Adrenal gland (tissue), 12 donors: ENCODE data around the gene SLC9A6. TPM values are rescaled to one million over a fixed set of nuclear protein-coding genes. Genes with fewer than 3 reads are reported as not detected.

Source experiments
- DNase-seq, 7 donors: peaks; one replicate each; pipeline ENCODE4 v3.0.0-alpha.2; 2019 to 2020
- H3K27ac ChIP-seq, 5 donors: fragments of 200-600 bp; sonication (generic) in 4 of 5; 1 replicate in 3 of 5; 2 replicates in 2 of 5; pipeline versions ENCODE4 v1.5.1 to v1.8.0; 2016 to 2020; ENCODE audit warnings: mild to moderate bottlenecking in 1 of 5
- H3K27me3 ChIP-seq: fragments of 200-600 bp; 2 replicates; pipeline ENCODE4 v1.8.0; 2021
- H3K36me3 ChIP-seq, 2 donors: fragments of 200-600 bp; replicated peaks in 1 of 2; 1 replicate in 1 of 2; 2 replicates in 1 of 2; pipeline versions ENCODE4 v1.5.1 to v1.8.0; 2018 to 2022
- H3K4me1 ChIP-seq, 2 donors: fragments of 200-600 bp; replicated peaks in 1 of 2; 1 replicate in 1 of 2; 2 replicates in 1 of 2; pipeline versions ENCODE4 v1.5.1 to v1.8.0; 2018 to 2021
- H3K4me3 ChIP-seq, 4 donors: fragments of 200-600 bp; sonication (generic) in 3 of 4; one replicate each; pipeline ENCODE4 v1.5.1; 2016 to 2018
- H3K9me3 ChIP-seq, 3 donors: fragments of 200-600 bp; sonication (generic) in 1 of 3; replicated peaks in 1 of 3; 1 replicate in 2 of 3; 2 replicates in 1 of 3; pipeline versions ENCODE4 v1.5.1 to v1.8.0; 2016 to 2021
- CTCF ChIP-seq, 6 experiments: fragments of 450-650 bp in 4 of 6; fragments of 200-600 bp in 2 of 6; sonication (generic) in 1 of 6; IDR thresholded peaks; 1 replicate in 5 of 6; 2 replicates in 1 of 6; pipeline versions ENCODE4 v1.5.1 to v1.8.0; 2016 to 2021; ENCODE audit warnings: antibody characterized with exemption in 6 of 6, mild to moderate bottlenecking in 2 of 6, moderate library complexity in 1 of 6
- POLR2A ChIP-seq, 2 donors: fragments of 450-650 bp; IDR thresholded peaks; one replicate each; pipeline ENCODE4 v1.6.1; 2017; ENCODE audit warnings: antibody characterized with exemption in 2 of 2, mild to moderate bottlenecking in 2 of 2, moderate library complexity in 1 of 2
- WGBS, 4 donors: extraction: QIAGEN DNeasy Blood & Tissue Kit in 2 of 4; methylation state at CpG; one replicate each; pipeline versions ENCODE4 v1.1.5 to v1.1.7; 2013 to 2017; 5-methylcytosine and 5-hydroxymethylcytosine counted together
- intact Hi-C, 2 donors: fragments of 100-400 bp; cut with DNase I; formaldehyde crosslinking; loops; one replicate each; pipeline versions ENCODE4 v1.14.1 to v1.15.0; 2022 to 2023
- polyA plus RNA-seq, 3 donors: library from polyadenylated mRNA; stranded (reverse); fragments of 200-250 nt in 2 of 3; fragments of 350-450 nt in 1 of 3; fragmentation: Illumina TruSeq in 1 of 3; extraction: RNeasy Lipid Tissue Mini Kit (QIAGEN cat#74804) in 1 of 3; gene quantifications; one replicate each; pipeline ENCODE4 v1.2.3, GENCODE V29; 2013 to 2014
- total RNA-seq, 9 donors: library from RNA; depleted of rRNA in 4 of 9; stranded (reverse); fragments of >200 nt in 4 of 9; fragments of 120-200 nt in 1 of 9; fragmentation: NEBNext Ultra II Directional in 1 of 9; extraction: Animal tissue kit (Norgen Biotek cat#: 25700) in 1 of 9; gene quantifications; one replicate each; pipeline versions ENCODE4 v1.1.0 to v1.2.4, GENCODE V29; 2013 to 2023
- donor health status: healthy with polysubstance abuse.
- donor health status: Bipolar disorder and iron deficiency.
- donor health status: DM: yes; HTN: yes; CAD: no.
- donor health status: DM: no; HTN: no; CAD: no.
- donor health status: DM: no; HTN: no; CAD: no.
- donor health status: DM: yes; HTN: yes; CAD: no.

The SLC9A6 gene
- total and polyA plus RNA-seq, 12 donors, result 10.0 to 36.2 (median 16.3) TPM

- intact Hi-C loops, result no loop called here
- TF ChIP-seq POLR2A (IDR thresholded peaks at IDR 0.05), result no peak
- TF ChIP-seq CTCF (IDR thresholded peaks at IDR 0.05), result no peak
- no peak overlapping the region for H3K27ac ChIP-seq
- H3K4me3 ChIP-seq, result no peak overlapping the region
- H3K4me1 ChIP-seq, result no peaks in the 10 kb centered on the region
- H3K9me3 ChIP-seq, result no peaks in the 10 kb centered on the region
- DNase-seq, result no peak
- H3K36me3 ChIP-seq, result no peaks in the 10 kb centered on the region
- WGBS, 4 donors, result 54 to 64% (median 60%) methylated on average over 5 of the region's 5 CpGs
- no peaks in the 10 kb centered on the region for H3K27me3 ChIP-seq
Observed at GRCh38 chrX:135981010-135981409, 4.2 kb upstream of the SLC9A6 start.

- Histone ChIP-seq H3K27me3 (no peaks in the 10 kb centered on the region), H3K36me3 (no peaks in the 10 kb centered on the region), H3K27ac (no peak overlapping the region), H3K4me1 (no peaks in the 10 kb centered on the region), H3K4me3 (no peak overlapping the region), H3K9me3 (no peaks in the 10 kb centered on the region)
- intact Hi-C loops, result no loop called here
- DNase-seq, result no peak
- TF ChIP-seq POLR2A (IDR thresholded peaks at IDR 0.05) (no peak), CTCF (IDR thresholded peaks at IDR 0.05) (no peak)
Observed at GRCh38 chrX:135981668-135982067, 3.6 kb upstream of the SLC9A6 start.

- Histone ChIP-seq H3K4me3 (no peak overlapping the region), H3K4me1 (no peaks in the 10 kb centered on the region), H3K9me3 (no peaks in the 10 kb centered on the region), H3K36me3 (no peaks in the 10 kb centered on the region), H3K27ac (no peak overlapping the region), H3K27me3 (no peaks in the 10 kb centered on the region)
- no peak for DNase-seq
- 43 to 81% (median 61%) methylated on average over 1 of the region's 1 CpG for WGBS, 4 donors
- intact Hi-C loops, result no loop called here
- TF ChIP-seq POLR2A (IDR thresholded peaks at IDR 0.05) (no peak), CTCF (IDR thresholded peaks at IDR 0.05) (no peak)
Observed at GRCh38 chrX:135982860-135983259, 2.4 kb upstream of the SLC9A6 start.

- intact Hi-C loops, result no loop called here
- peak overlapping the region in 1 of 4 donors; percentile 80 for H3K4me3 ChIP-seq
- WGBS, 4 donors, result 53 to 76% (median 62%) methylated on average over 2 of the region's 2 CpGs
- H3K36me3 ChIP-seq, result no peaks in the 10 kb centered on the region
- DNase-seq, result no peak
- TF ChIP-seq CTCF (IDR thresholded peaks at IDR 0.05) (no peak), POLR2A (IDR thresholded peaks at IDR 0.05) (no peak)
- no peaks in the 10 kb centered on the region for H3K27me3 ChIP-seq
- H3K9me3 ChIP-seq, result no peaks in the 10 kb centered on the region
- H3K4me1 ChIP-seq, result no peaks in the 10 kb centered on the region
- H3K27ac ChIP-seq, result peak overlapping the region in 1 of 5 donors; percentile 73
Observed at GRCh38 chrX:135984256-135984655, 979 bp upstream of the SLC9A6 start.
